ENCODE measurements around the gene ADAMTSL1.

Gene ADAMTSL1

DNA sequence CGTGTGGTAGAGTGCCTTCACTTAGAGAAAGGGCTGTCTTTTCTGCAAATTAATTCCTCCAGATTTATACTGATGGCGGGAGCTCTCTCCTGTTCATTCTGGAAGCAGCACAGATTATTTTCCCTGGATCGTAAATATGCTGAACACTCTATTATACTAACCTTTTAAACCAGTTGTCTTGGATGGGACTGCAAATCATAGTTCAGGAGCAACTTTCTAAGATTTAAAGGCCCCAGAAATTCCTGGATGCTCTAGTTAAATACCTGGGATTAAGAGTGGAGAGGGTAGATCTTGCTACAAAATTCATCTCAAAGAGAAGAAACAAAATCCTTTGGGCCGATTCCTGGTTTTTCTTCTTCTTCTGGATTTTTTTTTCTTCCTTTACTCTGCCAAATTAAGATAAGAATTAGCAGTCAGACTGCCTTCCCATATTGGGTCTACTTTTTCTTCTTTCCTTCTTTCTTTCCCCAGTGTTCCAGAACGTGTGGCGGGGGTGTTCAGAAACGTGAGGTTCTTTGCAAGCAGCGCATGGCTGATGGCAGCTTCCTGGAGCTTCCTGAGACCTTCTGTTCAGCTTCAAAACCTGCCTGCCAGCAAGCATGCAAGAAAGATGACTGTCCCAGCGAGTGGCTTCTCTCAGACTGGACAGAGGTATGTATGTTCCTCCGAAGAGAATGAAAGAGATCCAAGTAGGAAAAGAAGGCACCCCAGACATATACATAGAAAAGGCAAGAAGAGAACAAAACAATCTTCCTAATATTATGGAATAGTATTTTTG is 296.4 kb downstream of the ADAMTSL1 start:
- no peak for DNase-seq (ENCODE audit: low spot score)
- H3K4me3 Mint-ChIP-seq: no peak overlapping the region
- H3K27ac Mint-ChIP-seq: no peak overlapping the region
- H3K27me3 Mint-ChIP-seq (ENCODE audit: low read depth): no peaks in the 10 kb centered on the region
- H3K9me3 Mint-ChIP-seq: no peaks in the 10 kb centered on the region
- no peaks in the 10 kb centered on the region for H3K36me3 Mint-ChIP-seq (ENCODE audit: low read depth)
- no peaks in the 10 kb centered on the region for H3K4me1 Mint-ChIP-seq (ENCODE audit: low read depth)

DNA sequence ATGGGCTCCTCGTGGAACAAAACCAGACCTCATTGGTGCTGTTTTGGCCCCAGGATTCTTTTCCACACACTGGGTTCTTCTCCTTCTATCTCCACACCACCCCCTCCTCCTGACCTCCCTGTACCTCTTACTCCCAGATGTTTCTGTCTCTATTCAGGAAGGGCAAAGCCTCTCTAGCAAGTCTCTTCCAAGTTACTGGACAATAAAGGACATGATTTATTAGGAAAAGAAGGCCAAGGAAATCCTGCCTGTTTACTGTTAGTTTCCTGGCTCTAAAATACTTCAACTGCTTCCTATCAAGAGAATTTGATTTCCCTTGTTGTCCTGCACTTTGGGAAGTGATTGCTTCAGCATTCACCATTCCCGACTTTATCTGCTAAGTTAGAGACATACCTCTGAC is 297.1 kb downstream of the ADAMTSL1 start:
- Mint-ChIP-seq H3K9me3 (no peaks in the 10 kb centered on the region), H3K27ac (no peak overlapping the region), H3K4me3 (no peak overlapping the region), H3K4me1 (ENCODE audit: low read depth) (no peaks in the 10 kb centered on the region), H3K27me3 (ENCODE audit: low read depth) (no peaks in the 10 kb centered on the region), H3K36me3 (ENCODE audit: low read depth) (no peaks in the 10 kb centered on the region)
- no peak for DNase-seq (ENCODE audit: low spot score)

DNA sequence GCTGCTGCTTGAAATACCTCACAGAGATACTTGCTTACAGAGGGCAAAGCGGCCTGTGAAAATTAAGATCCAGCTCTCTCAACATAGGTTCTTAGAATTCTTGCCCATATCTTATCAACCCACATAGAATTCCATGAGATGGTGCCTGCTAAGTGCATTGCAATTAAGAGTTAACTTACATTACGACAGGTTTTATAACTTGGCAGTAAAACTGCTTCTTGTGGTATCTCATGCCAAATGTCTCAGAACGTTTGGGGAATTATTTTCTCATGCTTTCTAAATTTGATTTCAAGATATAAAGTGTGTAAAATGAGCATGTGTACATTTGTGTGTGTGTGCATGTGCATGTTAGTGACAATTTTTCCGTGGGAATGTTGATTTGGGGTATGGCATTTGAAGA is 297.8 kb downstream of the ADAMTSL1 start:
- no peak for DNase-seq (ENCODE audit: low spot score)
- H3K4me1 Mint-ChIP-seq (ENCODE audit: low read depth): no peaks in the 10 kb centered on the region
- H3K9me3 Mint-ChIP-seq: no peaks in the 10 kb centered on the region
- H3K27ac Mint-ChIP-seq: no peak overlapping the region
- no peak overlapping the region for H3K4me3 Mint-ChIP-seq
- H3K27me3 Mint-ChIP-seq (ENCODE audit: low read depth): no peaks in the 10 kb centered on the region
- H3K36me3 Mint-ChIP-seq (ENCODE audit: low read depth): no peaks in the 10 kb centered on the region

DNA sequence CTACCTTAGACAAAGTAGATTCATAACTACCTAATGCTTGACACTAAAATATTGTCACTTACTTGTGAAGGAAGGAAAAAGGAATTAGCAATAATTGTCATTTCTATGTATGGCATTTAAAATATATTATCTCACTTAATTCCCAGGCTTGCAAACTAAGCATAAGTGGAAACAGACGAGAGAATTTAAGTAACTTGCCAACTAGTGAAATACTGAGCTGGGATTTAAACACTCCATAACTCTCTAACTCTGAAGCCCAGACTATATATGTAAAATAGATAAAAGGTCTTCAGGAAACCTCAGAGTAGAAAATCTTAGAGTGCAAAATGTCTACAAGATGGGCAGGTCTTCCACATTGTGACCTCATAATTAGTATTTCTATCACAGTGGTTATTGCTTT is 301.3 kb downstream of the ADAMTSL1 start:
- Mint-ChIP-seq H3K36me3 (ENCODE audit: low read depth) (no peaks in the 10 kb centered on the region), H3K9me3 (no peaks in the 10 kb centered on the region), H3K4me1 (ENCODE audit: low read depth) (no peaks in the 10 kb centered on the region), H3K4me3 (no peak overlapping the region), H3K27me3 (ENCODE audit: low read depth) (no peaks in the 10 kb centered on the region), H3K27ac (no peak overlapping the region)
- DNase-seq (ENCODE audit: low spot score): no peak

DNA sequence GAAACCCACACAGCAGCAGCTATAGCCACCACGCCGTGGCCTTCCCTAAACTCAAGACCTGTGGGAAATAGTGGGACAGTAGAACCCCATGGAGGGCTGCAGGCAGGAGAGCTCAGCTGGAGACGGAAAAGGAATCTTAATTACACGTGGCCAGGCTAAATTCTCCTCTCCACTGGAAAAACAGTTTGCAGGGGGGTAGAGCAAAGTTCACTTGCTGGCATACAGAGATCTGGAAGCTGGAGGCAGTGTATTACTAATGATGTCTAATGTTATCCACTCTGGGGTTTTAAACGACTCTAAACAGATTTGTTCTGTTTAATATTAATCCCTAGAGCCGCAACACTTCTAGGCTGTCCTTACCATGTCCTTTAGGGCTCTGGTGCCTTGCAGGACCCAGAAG is 302.0 kb downstream of the ADAMTSL1 start:
- no peaks in the 10 kb centered on the region for H3K4me1 Mint-ChIP-seq (ENCODE audit: low read depth)

DNA sequence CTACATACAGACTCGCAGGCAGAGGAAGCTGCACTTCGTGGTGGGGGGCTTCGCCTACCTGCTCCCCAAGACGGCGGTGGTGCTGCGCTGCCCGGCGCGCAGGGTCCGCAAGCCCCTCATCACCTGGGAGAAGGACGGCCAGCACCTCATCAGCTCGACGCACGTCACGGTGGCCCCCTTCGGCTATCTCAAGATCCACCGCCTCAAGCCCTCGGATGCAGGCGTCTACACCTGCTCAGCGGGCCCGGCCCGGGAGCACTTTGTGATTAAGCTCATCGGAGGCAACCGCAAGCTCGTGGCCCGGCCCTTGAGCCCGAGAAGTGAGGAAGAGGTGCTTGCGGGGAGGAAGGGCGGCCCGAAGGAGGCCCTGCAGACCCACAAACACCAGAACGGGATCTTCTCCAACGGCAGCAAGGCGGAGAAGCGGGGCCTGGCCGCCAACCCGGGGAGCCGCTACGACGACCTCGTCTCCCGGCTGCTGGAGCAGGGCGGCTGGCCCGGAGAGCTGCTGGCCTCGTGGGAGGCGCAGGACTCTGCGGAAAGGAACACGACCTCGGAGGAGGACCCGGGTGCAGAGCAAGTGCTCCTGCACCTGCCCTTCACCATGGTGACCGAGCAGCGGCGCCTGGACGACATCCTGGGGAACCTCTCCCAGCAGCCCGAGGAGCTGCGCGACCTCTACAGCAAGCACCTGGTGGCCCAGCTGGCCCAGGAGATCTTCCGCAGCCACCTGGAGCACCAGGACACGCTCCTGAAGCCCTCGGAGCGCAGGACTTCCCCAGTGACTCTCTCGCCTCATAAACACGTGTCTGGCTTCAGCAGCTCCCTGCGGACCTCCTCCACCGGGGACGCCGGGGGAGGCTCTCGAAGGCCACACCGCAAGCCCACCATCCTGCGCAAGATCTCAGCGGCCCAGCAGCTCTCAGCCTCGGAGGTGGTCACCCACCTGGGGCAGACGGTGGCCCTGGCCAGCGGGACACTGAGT is 303.2 kb downstream of the ADAMTSL1 start:
- Mint-ChIP-seq H3K4me1 (ENCODE audit: low read depth) (no peaks in the 10 kb centered on the region), H3K36me3 (ENCODE audit: low read depth) (no peaks in the 10 kb centered on the region), H3K9me3 (no peaks in the 10 kb centered on the region), H3K4me3 (no peak overlapping the region), H3K27ac (no peak overlapping the region), H3K27me3 (ENCODE audit: low read depth) (peaks cover 2% of the 10 kb centered on the region)
- DNase-seq (ENCODE audit: low spot score): no peak

More for the DNA sequence above, 302.0 kb downstream of the ADAMTSL1 start:
- DNase-seq (ENCODE audit: low spot score): no peak
- Mint-ChIP-seq H3K9me3 (no peaks in the 10 kb centered on the region), H3K27me3 (ENCODE audit: low read depth) (peaks cover under 1% of the 10 kb centered on the region), H3K36me3 (ENCODE audit: low read depth) (no peaks in the 10 kb centered on the region), H3K4me3 (no peak overlapping the region), H3K27ac (no peak overlapping the region)

DNA sequence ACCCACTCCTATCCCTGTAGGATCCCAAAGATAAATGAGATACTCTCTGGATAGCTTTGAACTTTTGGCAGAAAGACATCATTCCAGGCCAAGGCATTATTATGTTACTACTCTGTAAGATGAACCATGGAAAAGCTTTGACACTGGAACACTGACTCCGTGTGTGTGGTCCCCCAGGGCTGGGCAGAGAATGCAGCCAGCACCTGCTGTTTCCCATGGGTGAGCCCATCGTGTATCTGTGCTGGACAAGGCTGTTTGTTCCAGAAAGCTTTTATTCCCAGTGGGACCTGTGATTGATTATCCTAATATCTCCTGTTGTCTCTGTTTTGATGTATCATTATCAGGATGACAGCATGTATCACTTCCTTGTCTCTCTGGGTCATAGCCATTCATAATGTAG is 304.2 kb downstream of the ADAMTSL1 start:
- no peak overlapping the region for H3K4me3 Mint-ChIP-seq
- no peaks in the 10 kb centered on the region for H3K9me3 Mint-ChIP-seq
- DNase-seq (ENCODE audit: low spot score): no peak
- H3K27ac Mint-ChIP-seq: no peak overlapping the region
- no peaks in the 10 kb centered on the region for H3K36me3 Mint-ChIP-seq (ENCODE audit: low read depth)
- peaks cover 2% of the 10 kb centered on the region for H3K27me3 Mint-ChIP-seq (ENCODE audit: low read depth)
- no peaks in the 10 kb centered on the region for H3K4me1 Mint-ChIP-seq (ENCODE audit: low read depth)

DNA sequence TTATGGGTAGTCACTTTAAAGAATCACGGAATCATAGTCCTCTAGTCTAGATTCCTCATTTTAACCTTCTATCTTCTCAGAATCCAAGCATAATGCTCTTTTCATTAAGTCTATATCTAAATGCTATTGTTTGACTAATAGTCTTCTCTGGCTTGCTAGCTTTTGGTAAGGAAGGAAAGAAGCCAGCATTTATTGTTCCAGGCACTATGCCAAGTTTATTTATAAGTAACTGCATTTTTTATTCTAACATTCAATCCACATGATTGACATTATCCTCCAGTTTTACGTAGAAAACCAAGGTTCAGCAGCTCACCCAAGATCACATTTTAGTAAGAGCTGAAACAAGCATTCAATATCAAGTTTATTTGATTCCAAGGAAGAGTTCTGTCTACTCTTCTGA is 304.9 kb downstream of the ADAMTSL1 start:
- H3K27ac Mint-ChIP-seq: no peak overlapping the region
- no peak for DNase-seq (ENCODE audit: low spot score)
- no peak overlapping the region for H3K4me3 Mint-ChIP-seq
- H3K27me3 Mint-ChIP-seq (ENCODE audit: low read depth): peaks cover 2% of the 10 kb centered on the region
- no peaks in the 10 kb centered on the region for H3K4me1 Mint-ChIP-seq (ENCODE audit: low read depth)
- no peaks in the 10 kb centered on the region for H3K36me3 Mint-ChIP-seq (ENCODE audit: low read depth)
- H3K9me3 Mint-ChIP-seq: no peaks in the 10 kb centered on the region

DNA sequence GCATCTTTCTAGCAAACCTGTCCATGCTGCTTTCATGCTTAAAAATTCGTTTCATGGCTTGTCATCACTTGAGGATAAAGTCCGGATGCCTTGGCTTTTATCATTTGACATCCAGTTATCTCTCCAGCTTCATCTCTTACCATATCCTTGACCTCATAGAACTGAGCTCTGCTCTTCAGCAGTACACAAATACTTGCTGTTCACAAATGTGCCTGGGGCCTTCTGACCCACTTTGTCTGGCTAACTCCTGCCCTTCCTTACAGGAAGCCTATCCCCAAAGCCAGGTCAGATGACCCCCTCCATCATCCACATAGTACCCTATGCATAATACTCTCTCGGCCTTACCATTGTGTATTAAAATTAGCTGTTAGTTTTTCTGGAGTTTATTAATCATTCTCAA is 310.0 kb downstream of the ADAMTSL1 start:
- Mint-ChIP-seq H3K36me3 (ENCODE audit: low read depth) (no peaks in the 10 kb centered on the region), H3K9me3 (no peaks in the 10 kb centered on the region), H3K27ac (no peak overlapping the region), H3K27me3 (ENCODE audit: low read depth) (peaks cover 2% of the 10 kb centered on the region), H3K4me3 (no peak overlapping the region), H3K4me1 (ENCODE audit: low read depth) (no peaks in the 10 kb centered on the region)
- no peak for DNase-seq (ENCODE audit: low spot score)

DNA sequence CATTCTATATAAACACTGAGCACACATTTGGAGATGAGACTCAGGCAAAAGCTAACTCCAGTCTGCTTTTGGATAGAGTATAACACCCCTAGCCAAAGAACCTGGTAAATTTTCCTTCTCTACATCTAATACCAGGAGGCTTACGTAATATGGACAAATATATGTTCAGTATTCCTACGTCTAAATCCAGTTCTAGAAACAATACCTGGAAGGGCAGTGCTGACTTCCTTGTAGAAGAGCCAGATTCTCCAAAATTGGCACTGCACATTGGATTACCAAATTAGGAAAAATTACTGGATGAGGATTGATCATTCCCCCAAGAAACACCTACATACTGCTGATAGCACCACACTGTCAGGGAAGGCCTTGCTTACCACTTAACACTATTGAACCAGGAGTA is 311.7 kb downstream of the ADAMTSL1 start:
- no peak for DNase-seq (ENCODE audit: low spot score)
- no peaks in the 10 kb centered on the region for H3K36me3 Mint-ChIP-seq (ENCODE audit: low read depth)
- peaks cover 2% of the 10 kb centered on the region for H3K27me3 Mint-ChIP-seq (ENCODE audit: low read depth)
- no peaks in the 10 kb centered on the region for H3K4me1 Mint-ChIP-seq (ENCODE audit: low read depth)
- H3K27ac Mint-ChIP-seq: no peak overlapping the region
- no peaks in the 10 kb centered on the region for H3K9me3 Mint-ChIP-seq
- H3K4me3 Mint-ChIP-seq: no peak overlapping the region

DNA sequence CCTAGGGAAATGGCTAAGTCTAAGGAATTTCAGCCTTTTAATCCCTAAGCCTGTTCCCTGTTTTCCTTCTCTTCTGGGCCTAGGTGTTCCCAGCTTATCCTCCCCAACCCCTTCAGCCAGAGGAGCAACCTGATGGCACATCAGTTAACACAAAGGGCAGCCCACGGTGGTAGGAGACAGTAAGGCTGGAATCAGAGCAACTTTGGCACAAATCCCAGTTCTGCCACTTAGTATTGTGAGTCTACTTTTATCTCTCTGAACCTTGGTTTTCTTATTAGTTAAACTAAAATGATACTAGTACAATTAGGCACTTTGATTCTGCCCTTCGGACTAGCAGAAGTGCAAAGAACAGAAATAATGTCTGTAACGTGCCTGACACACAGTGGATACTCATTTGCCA is 312.2 kb downstream of the ADAMTSL1 start:
- Mint-ChIP-seq H3K9me3 (no peaks in the 10 kb centered on the region), H3K4me3 (no peak overlapping the region), H3K36me3 (ENCODE audit: low read depth) (no peaks in the 10 kb centered on the region), H3K27ac (no peak overlapping the region), H3K4me1 (ENCODE audit: low read depth) (no peaks in the 10 kb centered on the region), H3K27me3 (ENCODE audit: low read depth) (no peaks in the 10 kb centered on the region)
- no peak for DNase-seq (ENCODE audit: low spot score)

DNA sequence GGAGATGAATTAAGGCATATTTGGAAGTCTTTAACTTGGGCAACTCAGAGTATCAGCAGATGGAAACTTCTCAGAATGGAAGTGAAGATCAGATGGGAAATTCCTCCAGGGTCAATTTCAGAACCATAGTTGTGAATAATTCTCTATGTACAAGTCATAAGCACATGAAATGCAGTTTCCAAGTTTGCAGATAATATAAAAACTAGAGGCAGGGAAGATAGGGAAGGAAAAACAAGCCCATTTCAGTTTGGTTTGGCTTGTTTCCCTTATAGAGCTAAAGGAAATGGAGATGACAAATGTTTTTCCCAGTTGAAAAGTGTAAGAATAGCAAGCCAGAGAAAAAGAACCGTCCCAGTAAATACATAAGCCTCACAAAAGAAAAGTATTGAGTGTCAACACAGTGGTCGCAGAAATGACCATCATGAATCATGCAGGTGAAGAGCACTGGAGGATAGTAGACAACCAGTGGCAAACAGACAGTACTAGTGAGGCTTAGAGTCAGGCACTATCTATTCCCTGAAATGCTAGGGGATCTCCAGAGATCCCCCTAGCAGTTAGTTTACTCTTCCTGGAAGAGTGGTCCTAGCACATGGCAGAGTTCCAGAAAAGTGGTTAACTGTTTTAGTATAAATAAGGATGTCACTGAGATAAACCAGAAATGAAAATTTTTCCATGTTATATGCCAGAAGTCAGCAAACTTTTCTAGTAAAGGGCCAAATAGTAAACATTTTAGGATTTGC is 313.1 kb downstream of the ADAMTSL1 start:
- H3K27ac Mint-ChIP-seq: no peak overlapping the region
- no peaks in the 10 kb centered on the region for H3K9me3 Mint-ChIP-seq
- DNase-seq (ENCODE audit: low spot score): no peak

DNA sequence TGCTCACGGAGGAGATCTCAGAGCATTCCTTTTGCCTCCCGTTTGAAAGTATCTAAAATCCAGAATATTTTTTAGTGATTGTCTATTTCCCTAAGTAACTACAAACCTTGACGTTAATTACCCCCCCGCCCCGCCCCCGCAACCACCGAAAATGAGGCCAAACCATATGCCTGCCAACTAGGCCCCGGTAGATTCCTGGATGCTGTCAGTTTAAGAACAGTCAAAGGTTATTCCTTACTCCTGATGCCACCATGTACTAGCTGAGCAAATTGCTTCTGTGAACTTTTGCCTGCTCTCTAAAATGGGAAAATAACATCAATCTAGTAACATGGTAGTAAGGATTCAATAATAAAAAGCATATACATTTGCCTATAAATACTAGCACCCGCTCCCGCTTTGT is 314.3 kb downstream of the ADAMTSL1 start:
- Mint-ChIP-seq H3K36me3 (ENCODE audit: low read depth) (no peaks in the 10 kb centered on the region), H3K4me3 (no peak overlapping the region), H3K27me3 (ENCODE audit: low read depth) (no peaks in the 10 kb centered on the region), H3K27ac (no peak overlapping the region), H3K9me3 (no peaks in the 10 kb centered on the region), H3K4me1 (ENCODE audit: low read depth) (no peaks in the 10 kb centered on the region)
- DNase-seq (ENCODE audit: low spot score): no peak

More for the DNA sequence above, 313.1 kb downstream of the ADAMTSL1 start:
- Mint-ChIP-seq H3K27me3 (ENCODE audit: low read depth) (no peaks in the 10 kb centered on the region), H3K36me3 (ENCODE audit: low read depth) (no peaks in the 10 kb centered on the region), H3K4me1 (ENCODE audit: low read depth) (no peaks in the 10 kb centered on the region), H3K4me3 (no peak overlapping the region)

DNA sequence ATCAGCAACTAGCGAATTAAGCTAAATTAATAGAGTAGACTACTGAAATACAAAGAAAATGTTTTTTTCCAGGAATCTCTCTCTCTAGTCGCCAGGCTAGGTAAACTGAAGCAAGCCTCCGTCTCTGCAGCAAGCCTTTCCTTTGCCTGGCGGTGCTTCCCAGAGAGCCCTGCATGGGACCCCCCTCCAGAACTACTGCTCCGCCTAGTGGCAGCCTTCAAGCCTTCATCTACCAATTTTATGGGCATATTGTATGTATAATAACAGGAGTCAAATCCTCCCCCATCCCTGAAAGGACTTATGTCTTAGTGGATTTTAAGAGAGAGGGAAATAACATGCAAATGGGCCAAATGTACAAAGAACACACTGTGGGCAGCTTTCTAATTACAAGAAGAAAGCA is 317.1 kb downstream of the ADAMTSL1 start:
- Mint-ChIP-seq H3K36me3 (ENCODE audit: low read depth) (no peaks in the 10 kb centered on the region), H3K9me3 (no peaks in the 10 kb centered on the region), H3K4me1 (ENCODE audit: low read depth) (no peaks in the 10 kb centered on the region), H3K4me3 (no peak overlapping the region), H3K27me3 (ENCODE audit: low read depth) (no peaks in the 10 kb centered on the region), H3K27ac (no peak overlapping the region)
- no peak for DNase-seq (ENCODE audit: low spot score)
